K562 (cell line): ENCODE data around the gene NIN. TPM values are rescaled to one million over a fixed set of nuclear protein-coding genes. Genes with fewer than 3 reads are reported as not detected.
A peak's percentile ranks its signal among the peaks of the same experiment; 100 is the strongest.

ENCODE experiments used
- ATAC-seq: fragments of 200-7000 bp; cut with Tn5 transposase; 3 replicates; pipeline ENCODE4 v1.9.1; 2020; ENCODE audit warnings: moderate library complexity
- BruUV-seq: library from RNA; stranded (reverse); fragments of 400-500 nt; replicated peaks from 2 replicates; lab custom pipeline; 2021; lab: Mats Ljungman, UMichigan
- CTCF ChIA-PET: fragments of 300-600 bp; formaldehyde crosslinking; extraction: SDS; loops from one replicate; lab custom pipeline; 2021; ENCODE audit warnings: low intra/inter-chr PET ratio; lab: Yijun Ruan, JAX
- POLR2A ChIA-PET: fragments of 300-600, 350-650 bp; sonication (Branson Sonifier 250); formaldehyde crosslinking; extraction: SDS; loops from one replicate; lab custom pipeline; 2021; ENCODE audit warnings: antibody characterized with exemption, inconsistent platforms; lab: Yijun Ruan, JAX
- DNase-seq, 4 experiments: peaks; one replicate each; pipeline versions ENCODE4 v3.0.0 to v3.0.0-alpha.2; 2011 to 2018; ENCODE audit warnings: low spot score in 3 of 4, mixed read lengths in 3 of 4; ENCODE audit errors: extremely low read depth in 1 of 4
- FAIRE-seq: peaks from 2 replicates; lab custom pipeline; 2011; peaks lifted over from hg19 to GRCh38; lab: Jason Lieb, UNC
- H2AFZ ChIP-seq: 2 replicates; pipeline ENCODE4 v1.6.0; 2011; ENCODE audit warnings: low read depth, low read length, control low read depth, inconsistent platforms
- H3K27ac ChIP-seq: fragments of 200-600 bp; 3 replicates; pipeline ENCODE4 v1.8.0; 2011; ENCODE audit warnings: low read depth, mild to moderate bottlenecking, control low read depth, inconsistent platforms, low read length, moderate library complexity, mixed read lengths; ENCODE audit errors: extremely low read depth
- H3K27me3 ChIP-seq, 2 experiments: fragments of 300-600 bp in 1 of 2; 2 replicates in 1 of 2; 3 replicates in 1 of 2; pipeline versions ENCODE4 v1.6.0 to v1.8.0; 2011; ENCODE audit warnings: inconsistent platforms in 2 of 2, low read length in 2 of 2, mild to moderate bottlenecking in 1 of 2, mixed read lengths in 1 of 2, moderate library complexity in 1 of 2; ENCODE audit not compliant: control insufficient read depth in 2 of 2, insufficient read depth in 2 of 2
- H3K36me3 ChIP-seq: fragments of 300-600 bp; 3 replicates; pipeline ENCODE4 v1.8.0; 2011; ENCODE audit warnings: mild to moderate bottlenecking, low read length, inconsistent platforms; ENCODE audit not compliant: control insufficient read depth, insufficient read depth
- H3K4me1 ChIP-seq, 2 experiments: fragments of 200-600 bp in 1 of 2; replicated peaks in 1 of 2; 2 replicates in 1 of 2; 3 replicates in 1 of 2; pipeline versions ENCODE4 v1.5.1 to v1.8.0; 2011; ENCODE audit warnings: inconsistent platforms in 2 of 2, low read length in 2 of 2, mild to moderate bottlenecking in 1 of 2, mixed read lengths in 1 of 2, moderate library complexity in 1 of 2; ENCODE audit not compliant: control insufficient read depth in 2 of 2, insufficient read depth in 2 of 2
- H3K4me2 ChIP-seq: 2 replicates; pipeline ENCODE4 v1.6.1; 2011; ENCODE audit warnings: low read length, control low read depth, inconsistent platforms, mixed read lengths; ENCODE audit not compliant: insufficient read depth
- H3K4me3 ChIP-seq: fragments of 200-600 bp; sonication (generic), shearing (Covaris generic); 2 replicates; pipeline ENCODE4 v1.5.1; 2016; ENCODE audit warnings: control low read depth, inconsistent platforms
- H3K79me2 ChIP-seq: fragments of 200-600 bp; 3 replicates; pipeline ENCODE4 v1.8.0; 2011; ENCODE audit warnings: low read length, inconsistent platforms; ENCODE audit not compliant: control insufficient read depth, insufficient read depth
- H3K9ac ChIP-seq, 2 experiments: 2 replicates each; pipeline versions ENCODE4 v1.6.0 to v1.6.1; 2011; ENCODE audit warnings: low read depth in 2 of 2, low read length in 2 of 2, control low read depth in 1 of 2, inconsistent platforms in 1 of 2, mild to moderate bottlenecking in 1 of 2, mixed read lengths in 1 of 2; ENCODE audit not compliant: insufficient read depth in 1 of 2
- H3K9me1 ChIP-seq: one replicate; pipeline ENCODE4 v1.6.0; 2011; ENCODE audit warnings: inconsistent platforms, mild to moderate bottlenecking, low read length, moderate library complexity; ENCODE audit not compliant: control insufficient read depth, insufficient read depth
- H3K9me3 ChIP-seq: replicated peaks from 2 replicates; pipeline ENCODE4 v1.5.1; 2011; ENCODE audit warnings: low read depth, low read length, inconsistent platforms; ENCODE audit not compliant: control insufficient read depth, insufficient read depth
- H4K20me1 ChIP-seq: replicated peaks from 2 replicates; pipeline ENCODE4 v1.6.1; 2011; ENCODE audit warnings: low read length, inconsistent platforms, mixed read lengths; ENCODE audit not compliant: control insufficient read depth, insufficient read depth
- CHAMP1 ChIP-seq: fragments of 450-650 bp; IDR thresholded peaks from 2 replicates; pipeline ENCODE4 v1.6.1; 2016; ENCODE audit warnings: mild to moderate bottlenecking
- CHD7 ChIP-seq: fragments of 200-600 bp; sonication (generic); IDR thresholded peaks from one replicate; pipeline ENCODE4 v1.6.1; 2012; ENCODE audit warnings: mild to moderate bottlenecking, low read depth, low read length, inconsistent platforms
- FOXP1 ChIP-seq: sonication (generic); formaldehyde crosslinking; IDR thresholded peaks from 2 replicates; pipeline ENCODE4 v1.8.0; 2022; ENCODE audit warnings: mild to moderate bottlenecking, missing genetic modification reagents
- HIVEP1 ChIP-seq: fragments of 250-450 bp; sonication (Bioruptor Pico); IDR thresholded peaks from 2 replicates; pipeline ENCODE4 v1.4.0; 2020; ENCODE audit warnings: mild to moderate bottlenecking
- PHB2 ChIP-seq: fragments of 450-650 bp; IDR thresholded peaks from 2 replicates; pipeline ENCODE4 v1.6.1; 2017; ENCODE audit warnings: low read depth
- PTRF ChIP-seq: fragments of 450-650 bp; IDR thresholded peaks from 2 replicates; pipeline ENCODE4 v1.6.1; 2016; ENCODE audit warnings: mild to moderate bottlenecking, missing genetic modification characterization, missing compliant biosample characterization
- TEAD1 ChIP-seq, 2 experiments: fragments of 450-650 bp in 1 of 2; sonication (generic) in 1 of 2; formaldehyde crosslinking; IDR thresholded peaks; 2 replicates each; pipeline versions ENCODE4 v1.4.0 to v1.8.0; 2020 to 2022; ENCODE audit warnings: mild to moderate bottlenecking in 2 of 2, missing genetic modification reagents in 1 of 2
- TGIF2 ChIP-seq: sonication (generic); formaldehyde crosslinking; IDR thresholded peaks from 2 replicates; pipeline ENCODE4 v1.8.1; 2022; ENCODE audit warnings: mild to moderate bottlenecking, missing genetic modification reagents, moderate library complexity
- ZBED1 ChIP-seq: IDR thresholded peaks from 2 replicates; pipeline ENCODE4 v1.6.1; 2014
- ZNF23 ChIP-seq: fragments of 250-450 bp; sonication (Bioruptor Pico); IDR thresholded peaks from 2 replicates; pipeline ENCODE4 v1.4.0; 2020; ENCODE audit warnings: mild to moderate bottlenecking
- ZSCAN32 ChIP-seq: fragments of 450-650 bp; formaldehyde crosslinking; IDR thresholded peaks from 2 replicates; pipeline ENCODE4 v1.4.0; 2020; ENCODE audit warnings: mild to moderate bottlenecking, moderate library complexity
- WGBS: fragments of 100-300 bp; shearing (Covaris generic); methylation state at CpG from one replicate; pipeline ENCODE4 v1.1.6; 2016; ENCODE audit warnings: low coverage, mixed read lengths; ENCODE audit not compliant: insufficient coverage; ENCODE audit errors: missing lambda C conversion rate; 5-methylcytosine and 5-hydroxymethylcytosine counted together
- in situ Hi-C: fragments of 300-500 bp; cut with MboI; formaldehyde crosslinking; loops from 4 replicates; pipeline ENCODE4 v1.15.0; 2018; ENCODE audit warnings: inconsistent platforms, mixed read lengths
- intact Hi-C: fragments of 100-400 bp; cut with micrococcal nuclease; formaldehyde crosslinking; loops from 2 replicates; pipeline ENCODE4 v1.14.2; 2022
- polyA plus RNA-seq, 8 experiments: library from polyadenylated mRNA; depleted of rRNA in 4 of 8; stranded (reverse) in 5 of 8; unstranded in 3 of 8; fragments of >200 nt; fragmentation: Nextera tagmentation in 2 of 8; fragmentation: Illumina TruSeq in 1 of 8; extraction: Ambion mirVana in 2 of 8; extraction: Trizol in 1 of 8; gene quantifications; 2 replicates each; pipeline versions ENCODE4 v1.2.1 to v1.2.3, GENCODE V29; 2011 to 2014; ENCODE audit warnings: inconsistent platforms in 1 of 8, missing spikeins in 1 of 8
- total RNA-seq, 7 experiments: library from RNA; depleted of rRNA in 6 of 7; stranded (reverse); fragments of >200 nt in 6 of 7; fragmentation: Illumina TruSeq in 2 of 7; extraction: Trizol in 2 of 7; gene quantifications; 2 replicates each; pipeline versions ENCODE4 v1.2.1 to v1.2.3, GENCODE V29; 2011 to 2021; ENCODE audit warnings: low replicate concordance in 1 of 7

The NIN gene
- total and polyA plus RNA-seq, 9 of the 15 experiments (the other 6 are each of a cell fraction or from before 2014, with no cell fraction given): 0.84 to 8.4 (median 5.0) TPM

- Histone ChIP-seq H4K20me1 (no peaks in the 10 kb centered on the region), H3K9ac (no peak overlapping the region), H3K9me1 (no peaks in the 10 kb centered on the region), H3K4me2 (no peak overlapping the region), H3K27me3 (no peaks in the 10 kb centered on the region), H3K27ac (no peak overlapping the region), H3K79me2 (no peaks in the 10 kb centered on the region), H3K36me3 (no peaks in the 10 kb centered on the region), H2AFZ (0 out of 2 replicates have a peak overlapping the region, but pooled peaks have one; percentile 9), H3K4me1 (no peaks in the 10 kb centered on the region; a peak in 1 of 5 replicates), H3K4me3 (no peak overlapping the region), H3K9me3 (no peaks in the 10 kb centered on the region)
- WGBS: 57% methylated on average over 5 of the region's 5 CpGs
- in situ Hi-C loops: no loop called here
- ChIA-PET POLR2A (interaction anchor here (1.2 kb wide), 1 partner anchor 8 kb away, joined by 3 read pairs; no protein-coding TSS in a partner anchor), CTCF (no interaction called here)
- no peak for DNase-seq
- BruUV-seq: no TSS peak
- no peak for ATAC-seq
- intact Hi-C loops: no loop called here
- no peak for FAIRE-seq
- no peak for TF ChIP-seq PTRF (tag)
- no peak for TF ChIP-seq ZNF23 (CRISPR knock-in tag)
- TF ChIP-seq FOXP1 (CRISPR knock-in tag): no peak
- no peak for TF ChIP-seq ZSCAN32 (CRISPR knock-in tag)
- TF ChIP-seq ZBED1: no peak
- no peak for TF ChIP-seq HIVEP1 (CRISPR knock-in tag)
- no peak for TF ChIP-seq TGIF2 (CRISPR knock-in tag)
- no peak for TF ChIP-seq CHAMP1
- TF ChIP-seq PHB2: no peak
- no peak for TF ChIP-seq TEAD1 (CRISPR knock-in tag; IDR thresholded peaks at IDR 0.05)
- TF ChIP-seq CHD7: no peak
These were observed 152.8 kb downstream of the NIN start for GRCh38 chr14:50678163-50678562.
